K562 (cell line): ENCODE measurements around the gene SGK1. TPM values are rescaled to one million over a fixed set of nuclear protein-coding genes. Genes with fewer than 3 reads are reported as not detected.

Experiments
- CHAMP1 ChIP-seq: fragments of 450-650 bp; IDR thresholded peaks from 2 replicates; pipeline ENCODE4 v1.6.1; 2016; ENCODE audit warnings: mild to moderate bottlenecking
- GATAD2A ChIP-seq: fragments of 450-650 bp; IDR thresholded peaks from 2 replicates; pipeline ENCODE4 v1.6.1; 2017
- LEF1 ChIP-seq: fragments of 450-650 bp; IDR thresholded peaks from 2 replicates; pipeline ENCODE4 v1.6.1; 2016; ENCODE audit warnings: mild to moderate bottlenecking
- MEF2D ChIP-seq: conservative IDR thresholded peaks from 2 replicates; pipeline ENCODE4 v1.6.1; 2016; ENCODE audit warnings: low read depth, missing genetic modification characterization, missing compliant biosample characterization
- MNT ChIP-seq, 2 experiments: fragments of 450-650 bp; conservative IDR thresholded peaks; 2 replicates each; pipeline ENCODE4 v1.6.1; 2017; ENCODE audit warnings: mild to moderate bottlenecking in 2 of 2, moderate library complexity in 2 of 2
- PBX2 ChIP-seq, 2 experiments: IDR thresholded peaks in 1 of 2; conservative IDR thresholded peaks in 1 of 2; 2 replicates each; pipeline ENCODE4 v1.6.1; 2016; ENCODE audit warnings: low read depth in 2 of 2, mild to moderate bottlenecking in 1 of 2, missing compliant biosample characterization in 1 of 2, missing genetic modification characterization in 1 of 2, moderate library complexity in 1 of 2
- REST ChIP-seq, 2 experiments: fragments of 450-650 bp; formaldehyde crosslinking in 1 of 2; IDR thresholded peaks; 2 replicates each; pipeline versions ENCODE4 v1.4.0 to v1.6.1; 2014 to 2020; ENCODE audit warnings: mild to moderate bottlenecking in 2 of 2, borderline replicate concordance in 1 of 2, low read depth in 1 of 2
- YY1 ChIP-seq, 3 experiments: IDR thresholded peaks; 2 replicates each; pipeline ENCODE4 v1.6.1; 2011; ENCODE audit warnings: low read length in 2 of 3, mild to moderate bottlenecking in 2 of 3, moderate library complexity in 2 of 3, borderline replicate concordance in 1 of 3, control low read depth in 1 of 3, low read depth in 1 of 3; ENCODE audit not compliant: insufficient read depth in 3 of 3, insufficient replicate concordance in 2 of 3, control insufficient read depth in 1 of 3, insufficient read length in 1 of 3; ENCODE audit errors: extremely low read depth in 1 of 3
- ZNF253 ChIP-seq: fragments of 250-450 bp; sonication (Bioruptor Pico); conservative IDR thresholded peaks from 2 replicates; pipeline ENCODE4 v1.6.1; 2021; ENCODE audit warnings: mild to moderate bottlenecking
- polyA plus RNA-seq, 8 experiments: library from polyadenylated mRNA; depleted of rRNA in 4 of 8; stranded (reverse) in 5 of 8; unstranded in 3 of 8; fragments of >200 nt; fragmentation: Nextera tagmentation in 2 of 8; fragmentation: Illumina TruSeq in 1 of 8; extraction: Ambion mirVana in 2 of 8; extraction: Trizol in 1 of 8; gene quantifications; 2 replicates each; pipeline versions ENCODE4 v1.2.1 to v1.2.3, GENCODE V29; 2011 to 2014; ENCODE audit warnings: inconsistent platforms in 1 of 8, missing spikeins in 1 of 8
- total RNA-seq, 7 experiments: library from RNA; depleted of rRNA in 6 of 7; stranded (reverse); fragments of >200 nt in 6 of 7; fragmentation: Illumina TruSeq in 2 of 7; extraction: Trizol in 2 of 7; gene quantifications; 2 replicates each; pipeline versions ENCODE4 v1.2.1 to v1.2.3, GENCODE V29; 2011 to 2021; ENCODE audit warnings: low replicate concordance in 1 of 7

The SGK1 gene
- total and polyA plus RNA-seq, 9 of the 15 experiments (the other 6 are each of a cell fraction or from before 2014, with no cell fraction given), result 3.5 to 7.2 (median 3.9) TPM

GRCh38 chr6:134295953-134296553 is 21.9 kb downstream of the SGK1 start (continued):
- TF ChIP-seq GATAD2A (peak; percentile 72; the same call in 1 of the 2 replicates), ZNF253 (CRISPR knock-in tag) (no peak), CHAMP1 (peak; percentile 71), YY1 (IDR thresholded peaks at IDR 0.05; ENCODE audit: borderline replicate concordance in 1 of 3, control insufficient read depth in 1 of 3, extremely low read depth in 1 of 3, insufficient read depth in 3 of 3, insufficient read length in 1 of 3, insufficient replicate concordance in 2 of 3, low read depth in 1 of 3, low read length in 2 of 3) (no peak), REST (IDR thresholded peaks at IDR 0.05; ENCODE audit: borderline replicate concordance) (peak; percentile 64; the same call in 1 of the 2 replicates), REST (CRISPR knock-in tag; IDR thresholded peaks at IDR 0.05; ENCODE audit: low read depth) (no peak), PBX2 (CRISPR knock-in tag; IDR thresholded peaks at IDR 0.05; ENCODE audit: low read depth) (no peak), PBX2 (tag; conservative IDR thresholded peaks at IDR 0.05; ENCODE audit: low read depth) (peak; percentile 68), MNT (conservative IDR thresholded peaks at IDR 0.05) (peak in 1 of 2 experiments; percentile 60; a peak in 3 of 4 replicates), LEF1 (peak; percentile 90), MEF2D (peak; percentile 60; the same call in 1 of the 2 replicates)
